ENCODE measurements around the gene PPP1R13L.

Gene PPP1R13L

DNA sequence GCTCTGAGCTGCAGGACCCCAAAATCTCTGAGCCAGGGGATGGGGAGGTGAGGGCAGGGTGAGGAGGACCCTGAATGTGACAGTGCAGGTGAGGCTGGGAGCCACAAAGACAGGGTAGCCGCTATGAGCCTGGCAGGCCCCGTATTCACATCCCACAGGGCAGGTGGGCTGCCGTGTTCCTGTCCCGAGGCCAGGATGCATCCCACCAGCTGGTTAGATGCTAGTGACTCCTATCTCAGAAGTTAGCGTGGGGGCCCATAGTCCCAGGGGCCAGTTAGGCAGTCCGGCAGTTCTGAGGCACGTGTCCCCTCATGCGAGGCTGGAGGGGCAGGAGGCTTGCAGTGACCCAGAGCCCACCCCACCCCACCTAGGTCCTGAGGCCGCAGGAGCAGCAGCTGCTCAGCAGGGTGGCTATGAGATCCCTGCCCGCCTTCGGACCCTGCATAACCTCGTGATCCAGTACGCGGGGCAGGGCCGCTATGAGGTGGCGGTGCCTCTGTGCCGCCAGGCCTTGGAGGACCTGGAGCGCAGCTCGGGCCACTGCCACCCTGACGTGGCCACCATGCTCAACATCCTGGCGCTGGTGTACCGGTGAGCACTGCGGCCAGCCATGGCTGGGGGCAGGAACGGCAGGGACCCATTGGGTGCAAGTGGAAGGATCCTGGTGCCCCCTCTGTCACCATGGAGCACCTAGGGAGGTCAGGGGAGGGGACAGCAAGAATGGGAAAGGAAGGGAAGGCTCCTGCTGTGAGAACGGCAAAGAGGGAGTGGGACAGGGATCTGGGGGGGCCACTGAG, 57.1 kb downstream of the PPP1R13L start:
- Histone ChIP-seq H3K4me3 (ENCODE audit: low read length) (no peak overlapping the region), H3K4me1 (ENCODE audit: low read length) (no peaks in the 10 kb centered on the region), H3K27ac (ENCODE audit: low read length) (no peak overlapping the region), H3F3A (ENCODE audit: insufficient read depth, low read length) (no peaks in the 10 kb centered on the region), H3K79me2 (ENCODE audit: low read length) (no peaks in the 10 kb centered on the region), H3K36me3 (replicated peaks; ENCODE audit: insufficient read depth, low read length) (no peaks in the 10 kb centered on the region), H4K20me1 (ENCODE audit: insufficient read depth, low read length) (no peaks in the 10 kb centered on the region), H3K27me3 (replicated peaks; ENCODE audit: insufficient read depth, low read length) (peaks cover 36% of the 10 kb centered on the region), H3K4me2 (ENCODE audit: low read depth, low read length) (no peak overlapping the region), H3K9me2 (replicated peaks; ENCODE audit: insufficient read depth, low read length) (no peaks in the 10 kb centered on the region), H3K9ac (ENCODE audit: low read length) (no peak overlapping the region), H3K9me3 (replicated peaks; ENCODE audit: insufficient read depth, low read length) (no peaks in the 10 kb centered on the region), H2AFZ (ENCODE audit: low read length) (no peak overlapping the region)
- TF ChIP-seq, protein P1, sequence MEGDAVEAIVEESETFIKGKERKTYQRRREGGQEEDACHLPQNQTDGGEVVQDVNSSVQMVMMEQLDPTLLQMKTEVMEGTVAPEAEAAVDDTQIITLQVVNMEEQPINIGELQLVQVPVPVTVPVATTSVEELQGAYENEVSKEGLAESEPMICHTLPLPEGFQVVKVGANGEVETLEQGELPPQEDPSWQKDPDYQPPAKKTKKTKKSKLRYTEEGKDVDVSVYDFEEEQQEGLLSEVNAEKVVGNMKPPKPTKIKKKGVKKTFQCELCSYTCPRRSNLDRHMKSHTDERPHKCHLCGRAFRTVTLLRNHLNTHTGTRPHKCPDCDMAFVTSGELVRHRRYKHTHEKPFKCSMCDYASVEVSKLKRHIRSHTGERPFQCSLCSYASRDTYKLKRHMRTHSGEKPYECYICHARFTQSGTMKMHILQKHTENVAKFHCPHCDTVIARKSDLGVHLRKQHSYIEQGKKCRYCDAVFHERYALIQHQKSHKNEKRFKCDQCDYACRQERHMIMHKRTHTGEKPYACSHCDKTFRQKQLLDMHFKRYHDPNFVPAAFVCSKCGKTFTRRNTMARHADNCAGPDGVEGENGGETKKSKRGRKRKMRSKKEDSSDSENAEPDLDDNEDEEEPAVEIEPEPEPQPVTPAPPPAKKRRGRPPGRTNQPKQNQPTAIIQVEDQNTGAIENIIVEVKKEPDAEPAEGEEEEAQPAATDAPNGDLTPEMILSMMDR (IDR thresholded peaks at IDR 0.05; ENCODE audit: low read length) = no peak
- TF ChIP-seq EZH2 (optimal IDR thresholded peaks at IDR 0.05; ENCODE audit: low read depth, low read length) = no peak
- no peak for TF ChIP-seq EZH2phosphoT487 (IDR thresholded peaks at IDR 0.05; ENCODE audit: low read length)
- DNase-seq = no peak

DNA sequence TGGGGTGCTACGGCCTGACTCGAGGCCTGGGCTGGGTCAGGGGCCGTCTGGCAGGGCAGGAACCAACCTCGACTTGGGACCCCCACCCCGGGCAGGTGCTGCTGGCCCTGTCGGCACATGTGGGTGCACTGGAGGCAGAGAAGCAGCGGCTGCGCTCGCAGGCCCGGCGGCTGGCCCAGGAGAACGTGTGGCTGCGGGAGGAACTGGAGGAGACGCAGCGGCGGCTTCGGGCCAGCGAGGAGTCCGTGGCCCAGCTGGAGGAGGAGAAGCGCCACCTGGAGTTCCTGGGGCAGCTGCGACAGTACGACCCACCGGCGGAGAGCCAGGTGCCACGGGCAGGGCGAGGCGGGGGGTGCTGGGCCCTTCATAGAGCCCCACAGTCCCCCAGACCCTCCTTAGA, 58.4 kb downstream of the PPP1R13L start:
- no peak overlapping the region for H2AFZ ChIP-seq (ENCODE audit: low read length)
- no peaks in the 10 kb centered on the region for H3K36me3 ChIP-seq (replicated peaks; ENCODE audit: insufficient read depth, low read length)
- H3K27me3 ChIP-seq (replicated peaks; ENCODE audit: insufficient read depth, low read length) = peaks cover 41% of the 10 kb centered on the region
- H3F3A ChIP-seq (ENCODE audit: insufficient read depth, low read length) = no peaks in the 10 kb centered on the region
- H3K4me1 ChIP-seq (ENCODE audit: low read length) = no peaks in the 10 kb centered on the region
- H3K27ac ChIP-seq (ENCODE audit: low read length) = no peak overlapping the region
- no peaks in the 10 kb centered on the region for H4K20me1 ChIP-seq (ENCODE audit: insufficient read depth, low read length)
- no peaks in the 10 kb centered on the region for H3K79me2 ChIP-seq (ENCODE audit: low read length)
- H3K4me2 ChIP-seq (ENCODE audit: low read depth, low read length) = no peak overlapping the region
- TF ChIP-seq, protein P1 (IDR thresholded peaks at IDR 0.05; ENCODE audit: low read length) = peak; percentile 14
- TF ChIP-seq EZH2 (optimal IDR thresholded peaks at IDR 0.05; ENCODE audit: low read depth, low read length) = no peak
- no peaks in the 10 kb centered on the region for H3K9me3 ChIP-seq (replicated peaks; ENCODE audit: insufficient read depth, low read length)
- no peak overlapping the region for H3K9ac ChIP-seq (ENCODE audit: low read length)
- H3K4me3 ChIP-seq (ENCODE audit: low read length) = no peak overlapping the region
- no peak for DNase-seq
- no peaks in the 10 kb centered on the region for H3K9me2 ChIP-seq (replicated peaks; ENCODE audit: insufficient read depth, low read length)

DNA sequence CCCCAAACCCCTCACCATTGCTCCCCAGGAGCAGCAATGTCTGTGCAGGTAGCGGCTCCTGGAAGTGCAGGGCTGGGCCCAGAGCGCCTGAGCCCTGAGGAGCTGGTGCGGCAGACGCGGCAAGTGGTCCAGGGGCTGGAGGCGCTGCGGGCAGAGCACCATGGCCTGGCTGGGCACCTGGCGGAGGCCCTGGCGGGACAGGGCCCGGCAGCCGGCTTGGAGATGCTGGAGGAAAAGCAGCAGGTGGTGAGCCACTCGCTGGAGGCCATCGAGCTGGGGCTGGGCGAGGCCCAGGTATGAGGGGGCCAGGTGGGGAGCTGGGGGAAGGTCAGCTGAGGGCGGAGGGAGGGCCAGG, 59.4 kb downstream of the PPP1R13L start:
- no peaks in the 10 kb centered on the region for H3F3A ChIP-seq (ENCODE audit: insufficient read depth, low read length)
- no peaks in the 10 kb centered on the region for H4K20me1 ChIP-seq (ENCODE audit: insufficient read depth, low read length)
- no peak overlapping the region for H2AFZ ChIP-seq (ENCODE audit: low read length)
- H3K9ac ChIP-seq (ENCODE audit: low read length) = no peak overlapping the region
- H3K9me3 ChIP-seq (replicated peaks; ENCODE audit: insufficient read depth, low read length) = no peaks in the 10 kb centered on the region
- no peaks in the 10 kb centered on the region for H3K9me2 ChIP-seq (replicated peaks; ENCODE audit: insufficient read depth, low read length)
- no peak for DNase-seq
- H3K4me2 ChIP-seq (ENCODE audit: low read depth, low read length) = no peak overlapping the region
- peaks cover 45% of the 10 kb centered on the region for H3K27me3 ChIP-seq (replicated peaks; ENCODE audit: insufficient read depth, low read length)
- no peaks in the 10 kb centered on the region for H3K79me2 ChIP-seq (ENCODE audit: low read length)
- H3K36me3 ChIP-seq (replicated peaks; ENCODE audit: insufficient read depth, low read length) = no peaks in the 10 kb centered on the region
- no peaks in the 10 kb centered on the region for H3K4me1 ChIP-seq (ENCODE audit: low read length)
- H3K4me3 ChIP-seq (ENCODE audit: low read length) = no peak overlapping the region
- TF ChIP-seq, protein P1 (IDR thresholded peaks at IDR 0.05; ENCODE audit: low read length) = no peak
- TF ChIP-seq EZH2 (optimal IDR thresholded peaks at IDR 0.05; ENCODE audit: low read depth, low read length) (no peak), EZH2phosphoT487 (IDR thresholded peaks at IDR 0.05; ENCODE audit: low read length) (no peak)
- H3K27ac ChIP-seq (ENCODE audit: low read length) = no peak overlapping the region

Data from MM.1S (cell line).